ENCODE data around the gene MRC2.

Gene MRC2

DNA sequence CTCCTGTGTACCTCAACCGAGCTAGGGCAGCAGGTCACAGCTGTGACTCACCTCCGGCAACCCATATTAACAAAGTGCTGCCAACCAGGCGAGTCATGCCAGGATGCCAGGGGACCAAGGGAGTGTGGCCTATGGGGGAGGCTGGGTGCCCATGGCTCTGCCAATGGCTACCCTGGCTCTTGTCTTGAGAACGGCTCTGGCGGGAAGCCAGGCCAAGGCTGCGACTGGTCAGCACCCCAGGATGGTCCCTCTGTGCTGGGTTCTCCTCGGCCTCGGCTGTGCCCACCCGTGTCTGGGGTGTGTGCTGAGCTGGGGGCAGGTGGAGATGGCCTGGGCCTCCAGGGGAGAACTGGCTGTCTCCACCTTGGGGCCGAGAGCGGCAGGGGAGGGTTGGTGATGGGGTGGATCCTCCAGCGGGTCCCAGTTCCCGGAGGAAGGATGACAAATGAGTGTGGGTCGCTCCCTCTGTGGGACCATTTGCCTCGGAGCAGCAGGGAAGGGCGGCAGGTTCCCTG lies 75.8 kb downstream of the MRC2 start:
- peak; percentile 40; the same call in 1 of the 2 replicates for TF ChIP-seq CSDC2 (CRISPR knock-in tag; IDR thresholded peaks at IDR 0.05)
- TF ChIP-seq ARNTL (CRISPR knock-in tag; IDR thresholded peaks at IDR 0.05; ENCODE audit: borderline replicate concordance, low read depth), result no peak
- TF ChIP-seq, protein P1, sequence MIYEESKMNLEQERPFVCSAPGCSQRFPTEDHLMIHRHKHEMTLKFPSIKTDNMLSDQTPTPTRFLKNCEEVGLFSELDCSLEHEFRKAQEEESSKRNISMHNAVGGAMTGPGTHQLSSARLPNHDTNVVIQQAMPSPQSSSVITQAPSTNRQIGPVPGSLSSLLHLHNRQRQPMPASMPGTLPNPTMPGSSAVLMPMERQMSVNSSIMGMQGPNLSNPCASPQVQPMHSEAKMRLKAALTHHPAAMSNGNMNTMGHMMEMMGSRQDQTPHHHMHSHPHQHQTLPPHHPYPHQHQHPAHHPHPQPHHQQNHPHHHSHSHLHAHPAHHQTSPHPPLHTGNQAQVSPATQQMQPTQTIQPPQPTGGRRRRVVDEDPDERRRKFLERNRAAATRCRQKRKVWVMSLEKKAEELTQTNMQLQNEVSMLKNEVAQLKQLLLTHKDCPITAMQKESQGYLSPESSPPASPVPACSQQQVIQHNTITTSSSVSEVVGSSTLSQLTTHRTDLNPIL (CRISPR knock-in tag; IDR thresholded peaks at IDR 0.05; ENCODE audit: low read depth), result no peak
- no peak for TF ChIP-seq ZNF70 (CRISPR knock-in tag; IDR thresholded peaks at IDR 0.05)
- no peak for TF ChIP-seq ESRRG (CRISPR knock-in tag; IDR thresholded peaks at IDR 0.05)
- TF ChIP-seq ZFP3 (CRISPR knock-in tag; IDR thresholded peaks at IDR 0.05), result peak; percentile 55; the same call in 1 of the 2 replicates
- peak; percentile 62 for ATAC-seq

DNA sequence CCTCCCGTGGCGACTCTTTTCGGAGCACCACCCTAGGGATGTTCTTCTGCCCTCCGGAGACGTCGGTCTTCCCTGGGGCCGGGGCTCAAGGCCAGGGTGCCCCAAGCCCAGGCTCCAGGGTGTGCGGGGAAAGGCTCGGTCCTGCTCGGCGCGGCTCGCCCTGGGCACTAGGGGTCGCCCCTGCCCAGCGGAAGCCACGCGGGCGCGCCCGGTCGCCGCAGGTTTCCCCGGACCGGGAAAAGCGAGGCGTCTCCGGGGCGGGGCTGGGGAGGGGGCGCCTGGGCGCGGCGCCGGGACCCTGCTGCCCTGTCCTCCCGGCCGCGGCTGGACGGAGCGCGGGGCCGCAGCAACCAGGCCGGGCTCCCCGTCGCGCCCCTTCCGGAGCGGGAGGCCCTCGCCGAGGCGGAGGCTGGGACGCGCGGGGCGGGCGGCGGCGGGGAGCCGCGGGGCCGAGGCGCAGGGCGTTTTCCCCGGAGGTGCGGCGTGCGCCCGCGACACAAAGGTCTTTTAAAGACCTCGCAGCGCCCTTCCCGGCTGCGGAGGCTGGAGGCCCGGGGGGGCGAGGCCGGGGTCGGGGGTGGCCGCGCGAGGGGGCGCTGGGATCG lies 76.4 kb downstream of the MRC2 start:
- TF ChIP-seq, protein P1 (CRISPR knock-in tag; IDR thresholded peaks at IDR 0.05; ENCODE audit: low read depth), result no peak
- TF ChIP-seq TOX (CRISPR knock-in tag; IDR thresholded peaks at IDR 0.05; ENCODE audit: borderline replicate concordance) (no peak), ZFP3 (CRISPR knock-in tag; IDR thresholded peaks at IDR 0.05) (0 out of 2 replicates have a peak, but pooled peaks have one; percentile 9), OSR1 (CRISPR knock-in tag; IDR thresholded peaks at IDR 0.05) (no peak), ZFP30 (CRISPR knock-in tag; IDR thresholded peaks at IDR 0.05) (no peak), ARNTL (CRISPR knock-in tag; IDR thresholded peaks at IDR 0.05; ENCODE audit: borderline replicate concordance, low read depth) (no peak), TCF4 (CRISPR knock-in tag; IDR thresholded peaks at IDR 0.05; ENCODE audit: borderline replicate concordance) (no peak), ZNF70 (CRISPR knock-in tag; IDR thresholded peaks at IDR 0.05) (no peak), ZNF565 (CRISPR knock-in tag; conservative IDR thresholded peaks at IDR 0.05; ENCODE audit: low read depth) (no peak), ESRRG (CRISPR knock-in tag; IDR thresholded peaks at IDR 0.05) (no peak), ZC3H10 (CRISPR knock-in tag; IDR thresholded peaks at IDR 0.05) (0 out of 2 replicates have a peak, but pooled peaks have one; percentile 28), ISL1 (CRISPR knock-in tag; IDR thresholded peaks at IDR 0.05) (no peak), SNAI2 (CRISPR knock-in tag; IDR thresholded peaks at IDR 0.05) (0 out of 2 replicates have a peak, but pooled peaks have one; percentile 11), CSDC2 (CRISPR knock-in tag; IDR thresholded peaks at IDR 0.05) (no peak)
- TF ChIP-seq, protein P2, sequence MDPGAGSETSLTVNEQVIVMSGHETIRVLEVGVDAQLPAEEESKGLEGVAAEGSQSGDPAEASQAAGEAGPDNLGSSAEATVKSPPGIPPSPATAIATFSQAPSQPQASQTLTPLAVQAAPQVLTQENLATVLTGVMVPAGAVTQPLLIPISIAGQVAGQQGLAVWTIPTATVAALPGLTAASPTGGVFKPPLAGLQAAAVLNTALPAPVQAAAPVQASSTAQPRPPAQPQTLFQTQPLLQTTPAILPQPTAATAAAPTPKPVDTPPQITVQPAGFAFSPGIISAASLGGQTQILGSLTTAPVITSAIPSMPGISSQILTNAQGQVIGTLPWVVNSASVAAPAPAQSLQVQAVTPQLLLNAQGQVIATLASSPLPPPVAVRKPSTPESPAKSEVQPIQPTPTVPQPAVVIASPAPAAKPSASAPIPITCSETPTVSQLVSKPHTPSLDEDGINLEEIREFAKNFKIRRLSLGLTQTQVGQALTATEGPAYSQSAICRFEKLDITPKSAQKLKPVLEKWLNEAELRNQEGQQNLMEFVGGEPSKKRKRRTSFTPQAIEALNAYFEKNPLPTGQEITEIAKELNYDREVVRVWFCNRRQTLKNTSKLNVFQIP (CRISPR knock-in tag; IDR thresholded peaks at IDR 0.05; ENCODE audit: borderline replicate concordance, low read depth), result no peak
- TF ChIP-seq, protein P3, sequence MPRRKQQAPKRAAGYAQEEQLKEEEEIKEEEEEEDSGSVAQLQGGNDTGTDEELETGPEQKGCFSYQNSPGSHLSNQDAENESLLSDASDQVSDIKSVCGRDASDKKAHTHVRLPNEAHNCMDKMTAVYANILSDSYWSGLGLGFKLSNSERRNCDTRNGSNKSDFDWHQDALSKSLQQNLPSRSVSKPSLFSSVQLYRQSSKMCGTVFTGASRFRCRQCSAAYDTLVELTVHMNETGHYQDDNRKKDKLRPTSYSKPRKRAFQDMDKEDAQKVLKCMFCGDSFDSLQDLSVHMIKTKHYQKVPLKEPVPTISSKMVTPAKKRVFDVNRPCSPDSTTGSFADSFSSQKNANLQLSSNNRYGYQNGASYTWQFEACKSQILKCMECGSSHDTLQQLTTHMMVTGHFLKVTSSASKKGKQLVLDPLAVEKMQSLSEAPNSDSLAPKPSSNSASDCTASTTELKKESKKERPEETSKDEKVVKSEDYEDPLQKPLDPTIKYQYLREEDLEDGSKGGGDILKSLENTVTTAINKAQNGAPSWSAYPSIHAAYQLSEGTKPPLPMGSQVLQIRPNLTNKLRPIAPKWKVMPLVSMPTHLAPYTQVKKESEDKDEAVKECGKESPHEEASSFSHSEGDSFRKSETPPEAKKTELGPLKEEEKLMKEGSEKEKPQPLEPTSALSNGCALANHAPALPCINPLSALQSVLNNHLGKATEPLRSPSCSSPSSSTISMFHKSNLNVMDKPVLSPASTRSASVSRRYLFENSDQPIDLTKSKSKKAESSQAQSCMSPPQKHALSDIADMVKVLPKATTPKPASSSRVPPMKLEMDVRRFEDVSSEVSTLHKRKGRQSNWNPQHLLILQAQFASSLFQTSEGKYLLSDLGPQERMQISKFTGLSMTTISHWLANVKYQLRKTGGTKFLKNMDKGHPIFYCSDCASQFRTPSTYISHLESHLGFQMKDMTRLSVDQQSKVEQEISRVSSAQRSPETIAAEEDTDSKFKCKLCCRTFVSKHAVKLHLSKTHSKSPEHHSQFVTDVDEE (CRISPR knock-in tag; IDR thresholded peaks at IDR 0.05), result no peak
- peak; percentile 90 for ATAC-seq

DNA sequence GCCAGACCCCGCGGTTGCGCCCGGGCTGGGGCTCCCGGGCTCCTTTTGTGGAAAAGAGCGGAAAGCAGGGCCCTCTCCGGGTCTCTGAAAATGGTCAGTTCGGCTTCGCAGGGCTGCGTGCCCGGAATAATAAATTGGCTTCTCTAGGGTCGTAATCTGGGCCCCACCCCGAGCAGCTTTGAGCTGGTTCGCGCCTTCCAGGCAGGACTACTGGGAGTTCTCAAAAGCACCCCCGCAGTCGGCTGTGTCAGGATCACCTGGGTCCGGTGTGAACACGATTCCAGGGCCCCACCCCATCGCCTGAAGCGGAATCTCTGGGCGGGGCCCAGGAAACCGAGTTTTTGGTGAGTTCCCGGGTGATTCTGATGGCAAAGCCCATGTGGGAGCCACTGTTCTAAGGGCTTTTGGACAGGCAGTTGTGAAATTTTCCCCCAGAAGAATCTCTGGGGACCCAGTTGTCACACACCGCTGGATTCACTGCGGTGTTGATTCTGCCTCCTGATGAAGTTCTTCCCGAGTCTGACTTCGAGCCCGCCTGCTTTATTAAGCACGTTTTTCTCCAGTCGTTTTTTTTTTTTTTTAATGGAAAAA lies 77.0 kb downstream of the MRC2 start:
- ATAC-seq, result peak; percentile 2
- 0 out of 2 replicates have a peak, but pooled peaks have one; percentile 44 for TF ChIP-seq ESRRG (CRISPR knock-in tag; IDR thresholded peaks at IDR 0.05)
- TF ChIP-seq, protein P3 (CRISPR knock-in tag; IDR thresholded peaks at IDR 0.05), result no peak

All from SK-N-SH treated with all-trans-retinoic acid at 6 μM for 48 hours (cell line).